ENCODE data around the gene CCNY.

CCNY gene

DNA sequence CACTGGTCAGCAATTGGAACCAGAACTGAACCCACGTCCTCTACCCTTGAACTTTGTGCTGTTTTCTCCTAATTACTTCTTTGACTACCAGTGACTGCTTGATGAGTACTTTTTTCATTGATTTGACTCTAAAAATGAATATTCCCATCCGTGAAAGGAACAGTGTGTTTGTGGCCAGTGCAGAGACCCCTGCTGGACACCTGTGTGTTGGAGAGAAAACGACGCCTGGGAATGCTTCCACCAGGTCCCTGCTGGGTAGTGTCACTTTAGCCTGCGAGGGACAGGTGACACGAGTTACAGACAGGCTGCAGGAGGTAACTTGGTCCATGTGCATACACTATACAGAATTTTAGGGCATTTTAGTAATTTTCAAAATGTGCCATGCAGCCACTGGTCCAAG lies 262.1 kb downstream of the CCNY start:
- DNase-seq, result no peak

GRCh38 chr10:35600193-35600592 lies 263.9 kb downstream of the CCNY start:
- DNase-seq, result no peak

DNA sequence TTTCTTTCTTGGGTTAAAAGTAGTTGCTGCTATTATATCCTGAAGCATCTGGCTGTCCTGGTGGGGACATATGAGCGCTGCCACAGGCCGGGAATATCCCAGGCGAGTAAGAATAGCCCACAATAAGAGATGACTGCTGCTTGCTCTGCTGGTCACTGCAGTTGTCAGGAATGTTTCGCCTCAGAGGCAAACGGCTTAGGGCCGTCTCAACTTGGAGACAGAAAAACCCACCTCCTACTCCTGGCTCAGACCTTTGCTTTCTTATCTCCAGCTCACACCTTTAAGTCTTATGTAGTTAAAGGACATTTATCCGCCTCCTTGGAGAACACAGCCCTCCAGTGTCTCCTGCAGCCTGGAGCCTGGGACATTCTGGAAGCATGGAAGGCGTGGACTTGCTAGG lies 268.9 kb downstream of the CCNY start, which contains the start of gene GJD4:
Gene GJD4, plus strand, starts transcription at position 151 of the 400 bp plus-strand sequence. Its CDS starts 227 bp downstream, at position 378.
- DNase-seq, result no peak

GRCh38 chr10:35606430-35606829 lies 270.1 kb downstream of the CCNY start:
- no peak for DNase-seq

DNA sequence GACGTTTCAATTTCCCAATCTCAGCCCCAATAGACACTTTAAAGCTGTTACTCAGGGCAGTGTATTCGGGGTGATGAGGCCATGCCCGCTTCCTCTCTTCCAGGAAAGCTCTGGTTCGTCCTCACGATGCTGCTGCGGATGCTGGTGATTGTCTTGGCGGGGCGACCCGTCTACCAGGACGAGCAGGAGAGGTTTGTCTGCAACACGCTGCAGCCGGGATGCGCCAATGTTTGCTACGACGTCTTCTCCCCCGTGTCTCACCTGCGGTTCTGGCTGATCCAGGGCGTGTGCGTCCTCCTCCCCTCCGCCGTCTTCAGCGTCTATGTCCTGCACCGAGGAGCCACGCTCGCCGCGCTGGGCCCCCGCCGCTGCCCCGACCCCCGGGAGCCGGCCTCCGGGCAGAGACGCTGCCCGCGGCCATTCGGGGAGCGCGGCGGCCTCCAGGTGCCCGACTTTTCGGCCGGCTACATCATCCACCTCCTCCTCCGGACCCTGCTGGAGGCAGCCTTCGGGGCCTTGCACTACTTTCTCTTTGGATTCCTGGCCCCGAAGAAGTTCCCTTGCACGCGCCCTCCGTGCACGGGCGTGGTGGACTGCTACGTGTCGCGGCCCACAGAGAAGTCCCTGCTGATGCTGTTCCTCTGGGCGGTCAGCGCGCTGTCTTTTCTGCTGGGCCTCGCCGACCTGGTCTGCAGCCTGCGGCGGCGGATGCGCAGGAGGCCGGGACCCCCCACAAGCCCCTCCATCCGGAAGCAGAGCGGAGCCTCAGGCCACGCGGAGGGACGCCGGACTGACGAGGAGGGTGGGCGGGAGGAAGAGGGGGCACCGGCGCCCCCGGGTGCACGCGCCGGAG lies 271.4 kb downstream of the CCNY start:
- no peak for DNase-seq

- no peak for DNase-seq
Measured at GRCh38 chr10:35608328-35608672, 272.0 kb downstream of the CCNY start.

- no peak for DNase-seq
Measured at GRCh38 chr10:35611750-35612149, 275.4 kb downstream of the CCNY start.

GRCh38 chr10:35612385-35613106 lies 276.2 kb downstream of the CCNY start:
- no peak for DNase-seq

DNA sequence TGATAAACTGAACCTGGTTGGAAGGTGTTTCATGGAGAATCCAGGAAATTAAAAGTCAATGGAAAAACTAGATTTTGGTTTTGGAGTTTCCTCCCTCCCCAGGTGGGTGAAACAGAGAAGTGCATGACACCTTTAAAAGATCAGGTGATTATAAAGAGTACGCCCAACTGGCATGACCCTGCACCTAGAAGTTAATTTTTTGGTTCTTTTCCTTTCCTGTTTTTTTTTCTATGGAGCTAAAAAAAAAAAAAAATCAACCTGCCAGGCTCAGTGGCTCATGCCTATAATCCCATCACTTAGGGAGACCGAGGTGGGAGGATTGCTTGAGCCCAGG lies 276.8 kb downstream of the CCNY start:
- no peak for DNase-seq

DNA sequence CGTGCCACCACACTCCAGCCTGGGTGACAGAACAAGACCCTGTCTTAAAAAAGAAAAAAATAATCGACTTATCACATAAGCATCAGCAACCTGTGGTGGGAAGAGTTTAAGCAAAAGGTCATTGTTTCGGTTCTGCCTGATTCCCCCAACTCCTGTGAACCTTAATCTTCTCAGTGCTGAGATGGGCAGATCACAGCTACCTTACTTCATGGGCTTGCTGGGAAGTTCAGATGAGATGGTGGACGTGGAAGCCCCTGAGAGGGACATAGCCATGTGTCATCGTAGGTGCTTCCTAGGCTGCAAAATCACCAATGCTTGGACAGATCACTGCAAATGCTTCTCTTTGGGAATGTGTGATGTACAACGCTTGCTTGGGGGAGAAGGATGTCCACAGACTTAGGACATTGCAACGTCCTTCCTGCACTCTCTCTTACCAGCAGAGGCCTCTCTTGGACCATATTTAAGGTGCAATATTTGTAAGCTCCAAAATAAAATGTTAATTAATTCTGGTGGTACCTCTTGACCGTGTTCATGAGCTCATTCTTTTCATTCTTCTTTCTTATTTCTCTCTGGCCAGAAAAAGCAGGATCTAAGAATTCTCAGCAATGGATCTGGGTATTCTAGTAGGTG lies 277.4 kb downstream of the CCNY start:
- DNase-seq, result no peak

DNA sequence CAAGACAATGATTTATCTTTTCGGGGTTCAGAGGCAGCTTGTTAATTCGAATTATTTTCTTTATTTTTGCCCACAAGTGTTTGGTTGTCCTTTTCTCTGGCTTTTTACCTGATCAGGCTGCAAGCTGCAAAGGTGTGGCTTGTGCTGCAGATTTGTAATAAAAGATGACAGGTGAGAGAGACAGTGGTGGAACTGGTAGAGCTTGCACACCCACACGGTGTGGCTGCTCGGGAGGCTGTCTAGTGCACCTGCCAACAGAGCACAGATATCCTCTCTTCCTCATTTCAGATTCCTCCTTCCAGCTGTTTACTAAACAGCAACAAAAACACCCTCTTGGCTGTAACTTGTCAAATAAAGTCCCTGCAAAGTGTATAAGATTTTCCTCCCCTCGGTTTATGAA lies 278.0 kb downstream of the CCNY start:
- DNase-seq, result no peak

Measured in activated CD4-positive, alpha-beta T cell treated with anti-CD3 and anti-CD28 coated beads, Interleukin-10, Interleukin-2, amounts not matched to agents 100 ng/mL and 50 ng/mL, durations not matched to agents 16 hours and 8 hours (primary cell).